ENCODE measurements around the gene SMAP2.
A peak's percentile ranks its signal among the peaks of the same experiment; 100 is the strongest.

Gene SMAP2

DNA sequence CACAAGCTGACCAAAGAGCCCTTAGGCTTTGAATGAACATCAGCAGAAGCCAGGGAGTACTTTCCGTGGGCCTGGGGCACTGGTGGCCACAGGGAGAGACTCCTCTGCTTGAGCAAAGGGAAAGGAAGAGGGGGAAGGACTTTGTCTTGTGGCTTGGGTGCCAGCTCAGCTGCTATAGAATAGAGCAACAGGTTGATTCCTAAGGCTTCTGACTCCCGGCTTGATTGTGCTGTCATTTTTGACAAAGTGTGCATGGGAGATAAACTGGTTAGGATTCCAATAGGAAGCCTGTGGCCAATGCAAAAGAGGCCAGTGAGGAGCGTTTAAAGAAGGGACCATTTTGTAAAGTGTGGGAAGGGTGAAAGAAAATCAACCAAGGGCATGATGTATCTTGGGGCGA is 11.9 kb upstream of the SMAP2 start:
- peaks cover 0 to 82% (median 0%) of the 10 kb centered on the region in 11 experiments; a peak in 6 of 22 replicates for H3K36me3 ChIP-seq
- no peak for TF ChIP-seq Cebpa-rat (IDR thresholded peaks at IDR 0.05)
- peaks cover 0 to 41% (median 0%) of the 10 kb centered on the region in 10 experiments; a peak in 6 of 20 replicates for H3K4me1 ChIP-seq
- no peaks in the 10 kb centered on the region for H3K27me3 ChIP-seq
- H3K4me3 ChIP-seq = no peak overlapping the region
- H3K27ac ChIP-seq = no peak overlapping the region
- H3K4me2 ChIP-seq = peak overlapping the region in 3 of 11 experiments; percentile 23 to 68 (median 62); a peak in 5 of 22 replicates
- H4K20me1 ChIP-seq = peaks cover 0 to 21% (median 0%) of the 10 kb centered on the region in 11 experiments; a peak in 2 of 22 replicates
- H3K9ac ChIP-seq = peak overlapping the region in 1 of 11 experiments; percentile 31; a peak in 1 of 22 replicates
- peaks cover 30 to 47% (median 39%) of the 10 kb centered on the region in 11 experiments for H3K9me3 ChIP-seq (replicated peaks in 1 of 11)

DNA sequence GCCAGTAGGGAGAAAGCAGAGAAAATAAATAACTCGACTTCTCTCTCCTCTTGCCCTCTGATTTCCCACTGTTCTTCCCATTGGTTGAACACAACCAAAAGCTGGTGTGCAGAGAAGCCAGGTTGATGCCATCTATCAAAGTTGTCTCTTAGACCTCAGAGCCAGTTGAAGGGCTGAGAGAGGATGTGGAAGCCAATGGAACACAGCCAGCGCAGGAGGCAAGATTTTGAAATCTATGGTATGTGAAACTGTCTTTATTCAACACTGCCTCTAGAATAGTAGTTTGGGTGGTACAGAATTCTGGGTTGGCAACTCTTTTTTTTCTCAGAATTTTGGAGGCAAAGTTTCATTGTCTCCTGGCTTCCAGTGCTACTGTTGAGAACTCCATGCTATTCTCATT is 11.3 kb upstream of the SMAP2 start:
- no peak for TF ChIP-seq Cebpa-rat (IDR thresholded peaks at IDR 0.05)
- Histone ChIP-seq H3K4me3 (no peak overlapping the region), H3K27me3 (no peaks in the 10 kb centered on the region), H3K9ac (no peak overlapping the region), H3K36me3 (peaks cover 0 to 80% (median 0%) of the 10 kb centered on the region in 11 experiments; a peak in 6 of 22 replicates), H3K9me3 (replicated peaks in 1 of 11) (peaks cover 24 to 45% (median 36%) of the 10 kb centered on the region in 11 experiments), H3K4me1 (peaks cover 0 to 35% (median 0%) of the 10 kb centered on the region in 10 experiments; a peak in 5 of 20 replicates), H3K27ac (no peak overlapping the region), H3K4me2 (peak overlapping the region in 2 of 11 experiments; percentile 62 to 68; a peak in 3 of 22 replicates), H4K20me1 (peaks cover 0 to 21% (median 0%) of the 10 kb centered on the region in 11 experiments; a peak in 2 of 22 replicates)

DNA sequence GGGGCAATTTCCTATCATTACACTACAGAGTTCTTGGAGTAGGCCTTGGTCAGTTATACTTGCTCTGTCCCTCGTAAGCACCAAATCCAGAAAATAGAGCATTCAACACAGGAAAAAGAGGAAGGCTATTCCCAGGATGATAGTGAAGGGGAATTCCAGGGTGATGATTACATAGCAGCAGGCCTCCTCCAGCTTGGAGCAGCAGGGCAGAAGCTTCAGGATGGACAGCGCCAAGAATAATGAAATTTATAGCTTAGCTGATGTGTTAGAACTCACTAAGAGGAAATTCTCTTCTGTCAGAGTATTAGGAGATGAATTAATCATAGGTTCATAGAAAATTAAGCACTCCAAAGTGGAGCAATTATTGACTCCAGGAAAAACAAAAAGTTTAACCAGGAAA is 10.8 kb upstream of the SMAP2 start:
- Histone ChIP-seq H4K20me1 (peaks cover 0 to 21% (median 0%) of the 10 kb centered on the region in 11 experiments; a peak in 2 of 22 replicates), H3K4me3 (no peak overlapping the region), H3K27me3 (no peaks in the 10 kb centered on the region), H3K4me2 (peak overlapping the region in 1 of 11 experiments; percentile 68; a peak in 1 of 22 replicates), H3K36me3 (peaks cover 0 to 75% (median 0%) of the 10 kb centered on the region in 11 experiments; a peak in 6 of 22 replicates), H3K9ac (no peak overlapping the region), H3K27ac (no peak overlapping the region), H3K9me3 (replicated peaks in 1 of 11) (peaks cover 19 to 40% (median 31%) of the 10 kb centered on the region in 11 experiments), H3K4me1 (peaks cover 0 to 33% (median 0%) of the 10 kb centered on the region in 10 experiments; a peak in 5 of 20 replicates)
- TF ChIP-seq Cebpa-rat (IDR thresholded peaks at IDR 0.05) = no peak

DNA sequence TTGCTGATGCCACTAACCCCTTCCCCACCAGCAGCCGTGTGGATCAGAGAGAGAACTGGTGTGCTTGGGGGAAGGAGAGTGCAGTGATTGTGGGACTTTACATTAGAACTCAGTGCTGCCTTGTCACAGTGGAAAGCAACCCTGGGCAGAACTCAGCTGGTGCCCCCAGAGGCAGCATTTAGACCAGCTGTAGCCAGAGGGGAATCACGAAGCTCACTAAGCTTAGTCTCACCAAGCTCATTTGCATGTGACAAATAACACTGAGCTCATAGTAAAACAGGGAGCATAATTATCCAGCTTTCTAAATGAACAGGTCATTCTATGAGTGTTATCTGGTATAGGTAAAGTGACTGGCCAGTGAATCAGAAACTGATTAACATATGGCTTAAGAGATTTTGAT is 9.8 kb upstream of the SMAP2 start:
- Histone ChIP-seq H3K9me3 (replicated peaks in 1 of 11) (peaks cover 9 to 30% (median 20%) of the 10 kb centered on the region in 11 experiments), H3K27me3 (no peaks in the 10 kb centered on the region), H3K9ac (no peak overlapping the region), H3K4me3 (no peak overlapping the region), H3K36me3 (peaks cover 0 to 65% (median 0%) of the 10 kb centered on the region in 11 experiments; a peak in 5 of 22 replicates), H3K27ac (no peak overlapping the region), H3K4me1 (peaks cover 0 to 33% (median 0%) of the 10 kb centered on the region in 10 experiments; a peak in 5 of 20 replicates), H4K20me1 (peaks cover 0 to 21% (median 0%) of the 10 kb centered on the region in 11 experiments; a peak in 2 of 22 replicates), H3K4me2 (peak overlapping the region in 1 of 11 experiments; percentile 29; a peak in 2 of 22 replicates)
- no peak for TF ChIP-seq Cebpa-rat (IDR thresholded peaks at IDR 0.05)

DNA sequence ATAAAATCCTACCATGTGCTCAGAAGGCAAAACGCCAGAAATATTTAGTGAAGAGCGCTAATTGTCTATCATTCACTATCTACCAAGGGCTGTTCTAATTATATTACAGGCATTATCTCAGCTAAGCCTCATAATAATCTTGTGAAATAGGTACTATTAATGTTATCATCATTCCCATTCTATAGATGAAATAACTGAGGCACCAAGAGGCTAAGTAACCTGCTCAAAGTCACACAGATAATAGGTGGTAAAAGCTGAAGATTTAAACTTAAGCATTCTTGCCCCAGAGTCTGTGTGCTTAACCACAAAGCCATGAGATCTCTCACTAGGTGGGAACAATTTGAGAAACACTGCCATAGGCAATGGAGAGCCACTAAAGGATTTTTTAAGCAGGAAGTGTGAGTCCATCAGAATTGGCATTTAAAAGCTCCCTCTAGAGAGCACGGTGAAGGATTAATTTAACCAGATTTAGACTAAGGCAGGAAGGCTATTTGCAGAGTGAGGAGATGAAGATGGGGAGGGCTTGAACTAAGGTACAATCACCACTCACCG is 1.7 kb upstream of the SMAP2 start:
- H4K20me1 ChIP-seq = peaks cover 0 to 7% (median 0%) of the 10 kb centered on the region in 11 experiments; a peak in 5 of 22 replicates
- no peak overlapping the region; a peak in 1 of 22 replicates for H3K4me2 ChIP-seq
- H3K36me3 ChIP-seq = peaks cover under 1 to 12% (median 6%) of the 10 kb centered on the region in 11 experiments; a peak in 15 of 22 replicates
- H3K4me3 ChIP-seq = no peak overlapping the region
- H3K9me3 ChIP-seq (replicated peaks in 1 of 11) = no peaks in the 10 kb centered on the region
- no peak overlapping the region for H3K9ac ChIP-seq
- no peak for TF ChIP-seq Cebpa-rat (IDR thresholded peaks at IDR 0.05)
- no peaks in the 10 kb centered on the region for H3K27me3 ChIP-seq
- H3K27ac ChIP-seq = no peak overlapping the region
- H3K4me1 ChIP-seq = peaks cover 11 to 32% (median 15%) of the 10 kb centered on the region in 10 experiments

DNA sequence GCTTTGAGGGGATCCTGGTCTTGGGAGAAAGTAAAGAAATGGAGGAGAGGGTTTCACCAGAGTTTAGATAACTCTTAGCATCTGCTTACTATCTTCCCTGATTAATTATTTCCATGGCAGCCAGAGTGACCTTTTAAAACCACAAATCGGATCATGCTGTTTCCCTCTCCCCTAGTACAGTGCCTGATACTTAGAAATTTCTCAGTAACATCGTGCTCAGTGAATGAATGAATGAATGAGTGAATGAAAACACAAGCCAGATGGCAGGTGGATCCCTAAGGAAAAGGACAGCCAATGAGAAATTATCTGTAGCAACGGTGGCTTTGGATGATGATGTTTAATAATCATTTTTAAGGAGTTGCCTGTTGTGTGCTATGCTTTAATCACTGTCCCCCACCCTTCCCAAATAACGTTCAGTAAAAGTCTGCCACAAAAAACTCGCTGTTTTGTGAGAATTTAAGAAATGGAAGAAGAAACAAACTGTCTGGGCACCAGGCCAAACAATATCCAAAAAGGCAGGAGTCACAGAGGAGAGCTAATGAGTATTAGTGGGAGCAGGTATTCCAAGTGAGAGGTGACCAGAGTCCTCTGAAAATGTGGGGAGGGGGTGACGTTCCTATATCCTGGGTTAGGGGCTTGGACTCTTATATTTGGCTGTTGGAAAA is 737 bp upstream of the SMAP2 start:
- Histone ChIP-seq H3K4me2 (peak overlapping the region; percentile 0 to 68 (median 47); a peak in 15 of 22 replicates), H3K9me3 (replicated peaks in 1 of 11) (no peaks in the 10 kb centered on the region), H3K4me1 (peaks cover 11 to 43% (median 18%) of the 10 kb centered on the region in 10 experiments), H3K9ac (no peak overlapping the region), H3K4me3 (peak overlapping the region in 8 of 10 experiments; percentile 22 to 100 (median 100); a peak in 8 of 20 replicates), H3K27me3 (no peaks in the 10 kb centered on the region), H4K20me1 (peaks cover 0 to 7% (median 0%) of the 10 kb centered on the region in 11 experiments; a peak in 5 of 22 replicates), H3K36me3 (peaks cover 6 to 21% (median 16%) of the 10 kb centered on the region in 11 experiments; a peak in 17 of 22 replicates), H3K27ac (peak overlapping the region in 1 of 11 experiments; percentile 12; a peak in 1 of 22 replicates)
- no peak for TF ChIP-seq Cebpa-rat (IDR thresholded peaks at IDR 0.05)

DNA sequence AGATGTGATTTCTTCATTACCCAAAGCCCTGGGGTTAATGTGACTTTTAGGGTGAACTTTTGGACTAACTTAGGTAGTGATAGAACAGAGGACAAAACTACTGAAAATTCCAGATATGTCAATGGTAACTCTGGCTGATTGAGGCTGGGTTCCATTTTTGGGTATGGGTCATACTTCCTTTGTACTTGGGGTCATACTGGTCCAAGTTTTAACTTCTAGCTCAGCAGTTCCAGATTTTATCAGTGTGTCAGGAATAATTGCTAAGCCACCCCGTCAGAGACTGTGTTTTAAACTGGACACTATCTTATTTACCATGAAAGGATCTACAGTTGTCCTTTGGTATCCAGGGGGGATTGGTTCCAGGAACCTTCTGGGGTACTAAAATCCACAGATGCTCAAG is 4.0 kb downstream of the SMAP2 start:
- Histone ChIP-seq H3K27ac (peak overlapping the region in 4 of 11 experiments; percentile 18 to 99 (median 98); a peak in 5 of 22 replicates), H3K9ac (peak overlapping the region in 2 of 11 experiments; percentile 99 to 100; a peak in 5 of 22 replicates)

DNA sequence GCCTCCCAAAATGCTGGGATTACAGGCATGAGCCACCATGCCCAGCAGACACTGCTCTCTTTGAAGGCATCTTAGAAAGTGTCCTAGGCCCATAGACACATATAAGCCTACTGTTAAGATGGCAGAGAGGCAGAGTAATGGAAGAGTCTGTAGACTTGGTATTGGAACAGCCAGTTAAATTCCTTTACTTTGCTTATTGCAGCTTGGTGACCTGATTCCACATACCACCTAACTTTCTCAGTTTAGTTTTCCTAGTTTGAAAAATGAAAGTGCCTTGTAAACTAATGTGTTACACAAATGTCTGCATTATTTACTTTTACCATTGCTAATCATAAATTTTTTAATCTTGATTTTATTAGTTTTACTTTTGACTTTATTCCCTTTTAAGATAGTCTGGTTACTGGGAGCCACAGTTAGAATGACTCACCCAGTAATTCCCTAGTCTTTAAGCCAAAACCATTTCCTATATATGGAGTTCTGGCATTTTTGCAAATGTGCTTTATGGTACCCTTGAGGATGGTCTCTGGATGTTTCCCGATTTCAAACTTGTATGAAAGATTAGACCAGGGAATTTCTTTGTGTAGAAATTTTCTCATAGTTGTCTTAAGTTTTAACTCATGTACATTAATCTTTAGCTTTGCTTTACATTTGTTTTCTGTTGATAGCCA is 6.4 kb downstream of the SMAP2 start:
- H3K4me3 ChIP-seq = no peak overlapping the region
- peaks cover 0 to 24% (median 0%) of the 10 kb centered on the region in 11 experiments; a peak in 5 of 22 replicates for H4K20me1 ChIP-seq
- H3K9ac ChIP-seq = no peak overlapping the region; a peak in 1 of 22 replicates
- no peaks in the 10 kb centered on the region for H3K27me3 ChIP-seq
- H3K36me3 ChIP-seq = peaks cover 19 to 75% (median 48%) of the 10 kb centered on the region in 11 experiments; a peak in 21 of 22 replicates
- H3K4me2 ChIP-seq = peak overlapping the region in 5 of 11 experiments; percentile 9 to 98 (median 84); a peak in 9 of 22 replicates
- peak overlapping the region in 3 of 11 experiments; percentile 7 to 100 (median 42); a peak in 5 of 22 replicates for H3K27ac ChIP-seq
- peaks cover 0 to 12% (median 0%) of the 10 kb centered on the region in 11 experiments; a peak in 3 of 22 replicates for H3K9me3 ChIP-seq (replicated peaks in 1 of 11)
- H3K4me1 ChIP-seq = peaks cover 49 to 94% (median 65%) of the 10 kb centered on the region in 10 experiments
- no peak for TF ChIP-seq Cebpa-rat (IDR thresholded peaks at IDR 0.05)

More for the DNA sequence above, 4.0 kb downstream of the SMAP2 start:
- Histone ChIP-seq H3K4me2 (peak overlapping the region in 5 of 11 experiments; percentile 39 to 98 (median 81); a peak in 8 of 22 replicates), H3K4me3 (peak overlapping the region in 3 of 10 experiments; percentile 96 to 100 (median 100); a peak in 6 of 20 replicates), H3K36me3 (peaks cover 19 to 59% (median 41%) of the 10 kb centered on the region in 11 experiments; a peak in 21 of 22 replicates), H4K20me1 (peaks cover 0 to 24% (median 0%) of the 10 kb centered on the region in 11 experiments; a peak in 6 of 22 replicates), H3K9me3 (replicated peaks in 1 of 11) (peaks cover 0 to 12% (median 0%) of the 10 kb centered on the region in 11 experiments; a peak in 3 of 22 replicates), H3K27me3 (no peaks in the 10 kb centered on the region), H3K4me1 (peaks cover 30 to 78% (median 44%) of the 10 kb centered on the region in 10 experiments)
- no peak for TF ChIP-seq Cebpa-rat (IDR thresholded peaks at IDR 0.05)

All from BLaER1 treated with 17β-estradiol and CSF1 and Interleukin-3, amounts not matched to agents 10 nM and 100 nM (cell line).